Right lobe of liver (tissue), 4 donors: ENCODE results near the gene SCAPER.

ENCODE experiments used
- POLR2A ChIP-seq: fragments of 450-650 bp; IDR thresholded peaks from one replicate; pipeline ENCODE4 v1.6.1; 2017; ENCODE audit warnings: antibody characterized with exemption, mild to moderate bottlenecking
- TF ChIP-seq, protein P1 (sequence below), 4 donors: fragments of 200-600 bp in 3 of 4; fragments of 450-650 bp in 1 of 4; IDR thresholded peaks; one replicate each; pipeline versions ENCODE4 v1.5.1 to v1.8.0; 2016 to 2022; ENCODE audit warnings: antibody characterized with exemption in 4 of 4, mild to moderate bottlenecking in 2 of 4
- donor health status: DM: no; HTN: no; CAD: no.
- donor health status: DM: no; HTN: no; CAD: no.
- donor health status: DM: no; HTN: yes; CAD: no.

DNA sequence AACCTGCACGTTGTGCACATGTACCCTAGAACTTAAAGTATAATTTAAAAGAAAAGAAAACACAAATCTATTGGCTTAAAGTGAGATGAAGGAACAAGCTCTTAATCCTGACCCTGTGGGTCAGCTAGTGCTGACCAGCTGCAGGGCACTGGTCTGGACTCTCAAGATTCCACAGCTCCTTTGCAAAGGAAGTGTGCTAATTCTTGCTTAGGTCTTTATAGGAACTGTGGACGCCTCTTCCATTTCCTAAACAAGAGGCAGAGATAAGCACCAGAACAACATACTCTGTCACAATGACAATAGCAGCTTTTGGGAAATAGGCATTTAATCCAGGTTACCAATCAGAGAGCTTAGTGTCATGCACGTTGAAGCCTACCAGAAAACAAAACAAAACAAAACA lies 402.5 kb downstream of the SCAPER start:
- TF ChIP-seq POLR2A: no peak
- TF ChIP-seq, protein P1, sequence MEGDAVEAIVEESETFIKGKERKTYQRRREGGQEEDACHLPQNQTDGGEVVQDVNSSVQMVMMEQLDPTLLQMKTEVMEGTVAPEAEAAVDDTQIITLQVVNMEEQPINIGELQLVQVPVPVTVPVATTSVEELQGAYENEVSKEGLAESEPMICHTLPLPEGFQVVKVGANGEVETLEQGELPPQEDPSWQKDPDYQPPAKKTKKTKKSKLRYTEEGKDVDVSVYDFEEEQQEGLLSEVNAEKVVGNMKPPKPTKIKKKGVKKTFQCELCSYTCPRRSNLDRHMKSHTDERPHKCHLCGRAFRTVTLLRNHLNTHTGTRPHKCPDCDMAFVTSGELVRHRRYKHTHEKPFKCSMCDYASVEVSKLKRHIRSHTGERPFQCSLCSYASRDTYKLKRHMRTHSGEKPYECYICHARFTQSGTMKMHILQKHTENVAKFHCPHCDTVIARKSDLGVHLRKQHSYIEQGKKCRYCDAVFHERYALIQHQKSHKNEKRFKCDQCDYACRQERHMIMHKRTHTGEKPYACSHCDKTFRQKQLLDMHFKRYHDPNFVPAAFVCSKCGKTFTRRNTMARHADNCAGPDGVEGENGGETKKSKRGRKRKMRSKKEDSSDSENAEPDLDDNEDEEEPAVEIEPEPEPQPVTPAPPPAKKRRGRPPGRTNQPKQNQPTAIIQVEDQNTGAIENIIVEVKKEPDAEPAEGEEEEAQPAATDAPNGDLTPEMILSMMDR (IDR thresholded peaks at IDR 0.05): no peak
